Measurements from ENCODE around the gene MAPK8IP3.

Gene MAPK8IP3

GRCh38 chr16:1773703-1774447 lies 67.9 kb downstream of the MAPK8IP3 start:
- no peak for DNase-seq (ENCODE audit: low read depth, low spot score)

GRCh38 chr16:1774448-1774780 lies 68.4 kb downstream of the MAPK8IP3 start:
- no peak for DNase-seq (ENCODE audit: low read depth, low spot score)

- no peak for DNase-seq (ENCODE audit: low read depth, low spot score)
Measured at GRCh38 chr16:1775006-1775845, 69.2 kb downstream of the MAPK8IP3 start.

- DNase-seq (ENCODE audit: low read depth, low spot score), result no peak
Measured at GRCh38 chr16:1775846-1776671, 70.1 kb downstream of the MAPK8IP3 start.

- DNase-seq (ENCODE audit: low read depth, low spot score), result no peak
Measured at GRCh38 chr16:1776672-1776955, 70.6 kb downstream of the MAPK8IP3 start.

GRCh38 chr16:1776991-1777374 lies 71.0 kb downstream of the MAPK8IP3 start:
- DNase-seq (ENCODE audit: low read depth, low spot score), result no peak

- DNase-seq (ENCODE audit: low read depth, low spot score), result no peak
Measured at GRCh38 chr16:1777375-1778199, 71.6 kb downstream of the MAPK8IP3 start.

- DNase-seq (ENCODE audit: low read depth, low spot score), result no peak
Measured at GRCh38 chr16:1778200-1779179, 72.5 kb downstream of the MAPK8IP3 start.

- no peak for DNase-seq (ENCODE audit: low read depth, low spot score)
Measured at GRCh38 chr16:1779234-1779701, 73.3 kb downstream of the MAPK8IP3 start.

GRCh38 chr16:1779741-1780676 lies 74.0 kb downstream of the MAPK8IP3 start:
- DNase-seq (ENCODE audit: low read depth, low spot score), result no peak

- DNase-seq (ENCODE audit: low read depth, low spot score), result no peak
Measured at GRCh38 chr16:1780677-1781072, 74.7 kb downstream of the MAPK8IP3 start.

- DNase-seq (ENCODE audit: low read depth, low spot score), result no peak
Measured at GRCh38 chr16:1781254-1781653, 75.3 kb downstream of the MAPK8IP3 start.

- peak; percentile 46 for DNase-seq (ENCODE audit: low read depth, low spot score)
Measured at GRCh38 chr16:1781758-1782407, 75.9 kb downstream of the MAPK8IP3 start.

- peak; percentile 100 for DNase-seq (ENCODE audit: low read depth, low spot score)
Measured at GRCh38 chr16:1782408-1783264, 76.6 kb downstream of the MAPK8IP3 start, which contains the start of the genes NUBP2 and SPSB3. Gene NUBP2, plus strand, starts transcription at chr16:1782960. Its CDS starts 61 bp downstream, at chr16:1783021. Gene SPSB3, minus strand, starts transcription at chr16:1782571. Its CDS starts 1,088 bp downstream, at chr16:1781483.

GRCh38 chr16:1784977-1785845 lies 79.2 kb downstream of the MAPK8IP3 start:
- DNase-seq (ENCODE audit: low read depth, low spot score), result no peak

GRCh38 chr16:1785846-1786170 lies 79.8 kb downstream of the MAPK8IP3 start:
- no peak for DNase-seq (ENCODE audit: low read depth, low spot score)
